ENCODE data around the gene TICAM1.

DNA sequence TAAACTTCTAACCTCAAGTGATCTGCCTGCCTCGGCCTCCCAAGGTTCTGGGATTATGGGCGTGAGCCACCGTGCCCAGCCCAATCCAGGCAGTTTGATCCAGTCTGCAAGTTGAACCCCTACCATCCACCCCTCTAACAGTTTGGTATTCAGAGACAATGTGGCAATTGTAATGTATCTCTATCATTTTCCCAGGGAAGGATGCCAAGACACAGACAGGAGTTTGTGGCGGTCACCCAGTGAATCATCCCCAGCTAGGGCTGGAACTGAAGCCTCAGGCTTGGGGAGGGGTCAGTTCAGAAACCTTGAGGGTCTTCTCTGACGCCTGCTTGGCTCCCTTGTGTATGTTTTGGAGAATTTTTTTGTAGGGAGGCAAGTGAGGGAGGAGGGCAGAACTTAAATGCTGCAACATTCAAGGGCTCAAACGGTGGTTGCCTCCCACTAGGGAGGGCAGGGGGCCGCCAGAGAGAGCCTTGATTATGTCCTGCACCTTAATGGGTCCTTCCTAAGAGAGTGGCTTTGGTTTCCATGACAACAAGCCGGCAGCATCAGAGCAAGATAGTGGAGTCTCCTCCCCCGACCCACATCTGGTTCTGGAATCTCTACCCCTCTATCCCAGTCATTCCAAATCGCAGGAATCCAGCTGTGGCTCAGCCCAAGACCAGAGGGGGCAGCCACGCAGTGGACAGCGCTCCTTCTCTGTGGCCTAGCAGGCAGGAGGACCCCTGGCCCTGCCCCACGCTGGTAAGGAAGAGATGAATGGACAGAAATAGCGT lies 54.9 kb downstream of the TICAM1 start:
- TF ChIP-seq, protein P1, sequence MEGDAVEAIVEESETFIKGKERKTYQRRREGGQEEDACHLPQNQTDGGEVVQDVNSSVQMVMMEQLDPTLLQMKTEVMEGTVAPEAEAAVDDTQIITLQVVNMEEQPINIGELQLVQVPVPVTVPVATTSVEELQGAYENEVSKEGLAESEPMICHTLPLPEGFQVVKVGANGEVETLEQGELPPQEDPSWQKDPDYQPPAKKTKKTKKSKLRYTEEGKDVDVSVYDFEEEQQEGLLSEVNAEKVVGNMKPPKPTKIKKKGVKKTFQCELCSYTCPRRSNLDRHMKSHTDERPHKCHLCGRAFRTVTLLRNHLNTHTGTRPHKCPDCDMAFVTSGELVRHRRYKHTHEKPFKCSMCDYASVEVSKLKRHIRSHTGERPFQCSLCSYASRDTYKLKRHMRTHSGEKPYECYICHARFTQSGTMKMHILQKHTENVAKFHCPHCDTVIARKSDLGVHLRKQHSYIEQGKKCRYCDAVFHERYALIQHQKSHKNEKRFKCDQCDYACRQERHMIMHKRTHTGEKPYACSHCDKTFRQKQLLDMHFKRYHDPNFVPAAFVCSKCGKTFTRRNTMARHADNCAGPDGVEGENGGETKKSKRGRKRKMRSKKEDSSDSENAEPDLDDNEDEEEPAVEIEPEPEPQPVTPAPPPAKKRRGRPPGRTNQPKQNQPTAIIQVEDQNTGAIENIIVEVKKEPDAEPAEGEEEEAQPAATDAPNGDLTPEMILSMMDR (IDR thresholded peaks at IDR 0.05; ENCODE audit: poor library complexity): no peak
- no peak for TF ChIP-seq EZH2 (IDR thresholded peaks at IDR 0.05; ENCODE audit: borderline replicate concordance)

All from hepatocyte (in vitro differentiated cells).